H9 (cell line): ENCODE data around the gene RGS6. TPM values are rescaled to one million over a fixed set of nuclear protein-coding genes. Genes with fewer than 3 reads are reported as not detected.

Experiments
- DNase-seq: peaks from one replicate; pipeline ENCODE4 v3.0.0-alpha.2; 2017
- H2AFZ ChIP-seq: one replicate; pipeline ENCODE4 v1.6.1; 2013; ENCODE audit warnings: mild to moderate bottlenecking, low read length, control low read depth, moderate library complexity
- H2AK5ac ChIP-seq: 2 replicates; pipeline ENCODE4 v1.6.1; 2013; ENCODE audit warnings: low read length, control low read depth, mixed read lengths; ENCODE audit not compliant: insufficient read length
- H2BK120ac ChIP-seq: one replicate; pipeline ENCODE4 v1.6.1; 2013; ENCODE audit warnings: low read depth, mild to moderate bottlenecking, low read length, control low read depth, inconsistent platforms; ENCODE audit not compliant: poor library complexity, severe bottlenecking
- H2BK12ac ChIP-seq: 2 replicates; pipeline ENCODE4 v1.6.1; 2013; ENCODE audit warnings: low read length, control low read depth, mixed read lengths, low read depth; ENCODE audit not compliant: insufficient read length
- H2BK15ac ChIP-seq: 2 replicates; pipeline ENCODE4 v1.6.1; 2013; ENCODE audit warnings: low read depth, low read length, control low read depth
- H2BK20ac ChIP-seq: one replicate; pipeline ENCODE4 v1.6.1; 2013; ENCODE audit warnings: low read depth, mild to moderate bottlenecking, low read length, control low read depth, inconsistent platforms; ENCODE audit not compliant: poor library complexity, severe bottlenecking
- H2BK5ac ChIP-seq: 2 replicates; pipeline ENCODE4 v1.6.1; 2013; ENCODE audit warnings: low read length, control low read depth, mixed read lengths; ENCODE audit not compliant: insufficient read length
- H3K14ac ChIP-seq: 2 replicates; pipeline ENCODE4 v1.6.1; 2013; ENCODE audit warnings: low read length, control low read depth; ENCODE audit not compliant: insufficient read depth
- H3K18ac ChIP-seq: 2 replicates; pipeline ENCODE4 v1.6.1; 2013; ENCODE audit warnings: low read depth, mild to moderate bottlenecking, mixed read lengths, low read length, control low read depth; ENCODE audit not compliant: insufficient read length
- H3K23ac ChIP-seq: 2 replicates; pipeline ENCODE4 v1.6.1; 2013; ENCODE audit warnings: low read length, control low read depth, mixed read lengths, low read depth; ENCODE audit not compliant: insufficient read length
- H3K23me2 ChIP-seq: 2 replicates; pipeline ENCODE4 v1.6.1; 2013; ENCODE audit warnings: low read depth, mild to moderate bottlenecking, mixed read lengths, low read length, control low read depth; ENCODE audit not compliant: insufficient read length, poor library complexity, severe bottlenecking
- H3K27ac ChIP-seq: 2 replicates; pipeline ENCODE4 v1.5.1; 2013; ENCODE audit warnings: low read length, control low read depth, mixed read lengths, low read depth; ENCODE audit not compliant: insufficient read length
- H3K27me3 ChIP-seq: 2 replicates; pipeline ENCODE4 v1.6.1; 2013; ENCODE audit warnings: low read length, control low read depth, inconsistent platforms; ENCODE audit not compliant: insufficient read depth
- H3K4ac ChIP-seq: 2 replicates; pipeline ENCODE4 v1.6.1; 2013; ENCODE audit warnings: low read depth, mild to moderate bottlenecking, control low read depth, inconsistent platforms, low read length, moderate library complexity
- H3K4me1 ChIP-seq: 2 replicates; pipeline ENCODE4 v1.6.1; 2013; ENCODE audit warnings: low read length, control low read depth, inconsistent platforms; ENCODE audit not compliant: insufficient read depth
- H3K4me2 ChIP-seq: 2 replicates; pipeline ENCODE4 v1.6.1; 2013; ENCODE audit warnings: low read length, control low read depth, mixed read lengths; ENCODE audit not compliant: insufficient read length, insufficient read depth
- H3K56ac ChIP-seq: 2 replicates; pipeline ENCODE4 v1.6.1; 2013; ENCODE audit warnings: low read depth, mild to moderate bottlenecking, mixed read lengths, low read length, control low read depth; ENCODE audit not compliant: insufficient read length
- H3K79me1 ChIP-seq: 2 replicates; pipeline ENCODE4 v1.6.1; 2013; ENCODE audit warnings: low read depth, mild to moderate bottlenecking, moderate library complexity, low read length, control low read depth, inconsistent platforms; ENCODE audit not compliant: insufficient read depth, poor library complexity, severe bottlenecking
- H3K79me2 ChIP-seq: 2 replicates; pipeline ENCODE4 v1.6.1; 2013; ENCODE audit warnings: low read length, control low read depth, inconsistent platforms; ENCODE audit not compliant: insufficient read depth
- H3K9ac ChIP-seq: 2 replicates; pipeline ENCODE4 v1.6.1; 2013; ENCODE audit warnings: low read length, control low read depth, mixed read lengths; ENCODE audit not compliant: insufficient read length; ENCODE audit errors: extremely low read depth
- H3K9me3 ChIP-seq: one replicate; pipeline ENCODE4 v1.6.1; 2013; ENCODE audit warnings: low read depth, low read length, inconsistent platforms; ENCODE audit not compliant: control insufficient read depth
- H3T11ph ChIP-seq: one replicate; pipeline ENCODE4 v1.6.1; 2013; ENCODE audit warnings: mild to moderate bottlenecking, low read length, control low read depth, inconsistent platforms
- H4K20me1 ChIP-seq: one replicate; pipeline ENCODE4 v1.6.1; 2013; ENCODE audit not compliant: control insufficient read depth, insufficient read length, insufficient read depth
- H4K5ac ChIP-seq: 2 replicates; pipeline ENCODE4 v1.6.1; 2013; ENCODE audit warnings: low read depth, mild to moderate bottlenecking, mixed read lengths, low read length, control low read depth; ENCODE audit not compliant: insufficient read length
- H4K8ac ChIP-seq: replicated peaks from 2 replicates; pipeline ENCODE4 v1.6.1; 2013; ENCODE audit warnings: low read length, control low read depth, mixed read lengths, low read depth; ENCODE audit not compliant: insufficient read length
- H4K91ac ChIP-seq: 2 replicates; pipeline ENCODE4 v1.6.1; 2013; ENCODE audit warnings: low read depth, mild to moderate bottlenecking, moderate library complexity, mixed read lengths, low read length, control low read depth; ENCODE audit not compliant: insufficient read length
- H3K27ac Mint-ChIP-seq, 3 experiments: 2 replicates in 2 of 3; 3 replicates in 1 of 3; pipeline ENCODE4 v1.8.0; 2020 to 2021; ENCODE audit warnings: mixed read lengths in 3 of 3, mild to moderate bottlenecking in 1 of 3, moderate library complexity in 1 of 3
- H3K27me3 Mint-ChIP-seq: 2 replicates; pipeline ENCODE4 v1.8.0; 2021; ENCODE audit warnings: low read depth, mild to moderate bottlenecking, moderate library complexity, mixed read lengths
- H3K36me3 Mint-ChIP-seq, 3 experiments: 2 replicates in 2 of 3; 3 replicates in 1 of 3; pipeline ENCODE4 v1.8.0; 2020 to 2021; ENCODE audit warnings: low read depth in 3 of 3, mixed read lengths in 3 of 3; ENCODE audit not compliant: insufficient read depth in 1 of 3
- H3K4me1 Mint-ChIP-seq, 2 experiments: 2 replicates each; pipeline ENCODE4 v1.8.0; 2020; ENCODE audit warnings: mixed read lengths in 2 of 2
- H3K4me3 Mint-ChIP-seq, 2 experiments: 2 replicates in 1 of 2; 3 replicates in 1 of 2; pipeline ENCODE4 v1.8.0; 2020 to 2021; ENCODE audit warnings: mild to moderate bottlenecking in 2 of 2, mixed read lengths in 2 of 2, moderate library complexity in 1 of 2
- H3K9me3 Mint-ChIP-seq, 2 experiments: 2 replicates in 1 of 2; 3 replicates in 1 of 2; pipeline ENCODE4 v1.8.0; 2020; ENCODE audit warnings: mild to moderate bottlenecking in 2 of 2, mixed read lengths in 2 of 2, moderate library complexity in 1 of 2
- WGBS: extraction: QIAGEN DNeasy Blood & Tissue Kit; methylation state at CpG from one replicate; pipeline ENCODE4 v1.1.7; 2013; ENCODE audit warnings: missing lambda C conversion rate, low lambda C conversion rate, mixed read lengths; ENCODE audit not compliant: insufficient read length; ENCODE audit errors: extremely low coverage; 5-methylcytosine and 5-hydroxymethylcytosine counted together
- total RNA-seq: library from RNA; stranded (reverse); gene quantifications from 2 replicates; pipeline ENCODE4 v1.2.1, GENCODE V29; 2021
- TF ChIP-seq, protein P1 (sequence below): fragments of 200-600 bp; sonication (generic); conservative IDR thresholded peaks from 3 replicates; pipeline ENCODE4 v1.8.0; 2021; ENCODE audit warnings: antibody characterized with exemption, mild to moderate bottlenecking

The RGS6 gene
- total RNA-seq, 1 experiment from 2014 or later = 3.0 TPM

GRCh38 chr14:72499746-72500145 is 567.5 kb downstream of the RGS6 start:
- H4K5ac ChIP-seq = no peak overlapping the region
- H3K18ac ChIP-seq = no peak overlapping the region
- no peak overlapping the region for H2AK5ac ChIP-seq
- H3K9me3 ChIP-seq = no peaks in the 10 kb centered on the region
- H2BK12ac ChIP-seq = no peak overlapping the region
- H3K79me1 ChIP-seq = no peaks in the 10 kb centered on the region
- no peak overlapping the region for H3K4me3 Mint-ChIP-seq
- no peaks in the 10 kb centered on the region for H3K27me3 ChIP-seq
- no peak overlapping the region for H3T11ph ChIP-seq
- no peak overlapping the region for H2BK20ac ChIP-seq
- H3K79me2 ChIP-seq = no peaks in the 10 kb centered on the region
- H3K23ac ChIP-seq = no peak overlapping the region
- no peak overlapping the region for H3K4me2 ChIP-seq
- H3K27me3 Mint-ChIP-seq = no peaks in the 10 kb centered on the region; the same call in 1 of the 2 replicates
- no peak overlapping the region for H2BK5ac ChIP-seq
- H4K91ac ChIP-seq = no peak overlapping the region
- peaks cover 5 to 8% (median 6%) of the 10 kb centered on the region in 3 experiments; a peak in 6 of 7 replicates for H3K36me3 Mint-ChIP-seq
- H2BK15ac ChIP-seq = no peak overlapping the region
- no peaks in the 10 kb centered on the region for H3K23me2 ChIP-seq
- DNase-seq = no peak
- no peak overlapping the region for H3K27ac ChIP-seq
- H4K20me1 ChIP-seq = no peaks in the 10 kb centered on the region
- H2AFZ ChIP-seq = no peak overlapping the region
- H3K4me1 ChIP-seq = no peaks in the 10 kb centered on the region
- TF ChIP-seq, protein P1, sequence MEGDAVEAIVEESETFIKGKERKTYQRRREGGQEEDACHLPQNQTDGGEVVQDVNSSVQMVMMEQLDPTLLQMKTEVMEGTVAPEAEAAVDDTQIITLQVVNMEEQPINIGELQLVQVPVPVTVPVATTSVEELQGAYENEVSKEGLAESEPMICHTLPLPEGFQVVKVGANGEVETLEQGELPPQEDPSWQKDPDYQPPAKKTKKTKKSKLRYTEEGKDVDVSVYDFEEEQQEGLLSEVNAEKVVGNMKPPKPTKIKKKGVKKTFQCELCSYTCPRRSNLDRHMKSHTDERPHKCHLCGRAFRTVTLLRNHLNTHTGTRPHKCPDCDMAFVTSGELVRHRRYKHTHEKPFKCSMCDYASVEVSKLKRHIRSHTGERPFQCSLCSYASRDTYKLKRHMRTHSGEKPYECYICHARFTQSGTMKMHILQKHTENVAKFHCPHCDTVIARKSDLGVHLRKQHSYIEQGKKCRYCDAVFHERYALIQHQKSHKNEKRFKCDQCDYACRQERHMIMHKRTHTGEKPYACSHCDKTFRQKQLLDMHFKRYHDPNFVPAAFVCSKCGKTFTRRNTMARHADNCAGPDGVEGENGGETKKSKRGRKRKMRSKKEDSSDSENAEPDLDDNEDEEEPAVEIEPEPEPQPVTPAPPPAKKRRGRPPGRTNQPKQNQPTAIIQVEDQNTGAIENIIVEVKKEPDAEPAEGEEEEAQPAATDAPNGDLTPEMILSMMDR = no peak
- peaks cover 16 to 23% of the 10 kb centered on the region in 2 experiments; a peak in 4 of 5 replicates for H3K9me3 Mint-ChIP-seq
- peaks cover 0 to 7% of the 10 kb centered on the region in 2 experiments; a peak in 1 of 4 replicates for H3K4me1 Mint-ChIP-seq
- no CpG with 5 or more reads among the region's 5 CpGs for WGBS
- no peak overlapping the region for H3K14ac ChIP-seq
- H3K4ac ChIP-seq = no peak overlapping the region
- H3K9ac ChIP-seq = no peak overlapping the region
- H3K27ac Mint-ChIP-seq = no peak overlapping the region
- no peak overlapping the region for H4K8ac ChIP-seq
- H2BK120ac ChIP-seq = no peak overlapping the region
- H3K56ac ChIP-seq = no peak overlapping the region
